Neural cell (in vitro differentiated cells): ENCODE data around the gene LOXHD1. TPM values are rescaled to one million over a fixed set of nuclear protein-coding genes. Genes with fewer than 3 reads are reported as not detected.

ENCODE experiments used
- H2AFZ ChIP-seq: fragments of 200-600, 300-800 bp; sonication (generic), shearing (Covaris generic); 2 replicates; pipeline ENCODE4 v1.6.0; 2014; ENCODE audit warnings: low read depth, mild to moderate bottlenecking, antibody characterized with exemption, low read length, moderate library complexity
- H3F3A ChIP-seq: fragments of 200-600 bp; shearing (Covaris generic); 2 replicates; pipeline ENCODE4 v1.6.1; 2016; ENCODE audit warnings: mild to moderate bottlenecking, moderate library complexity, mixed read lengths, antibody characterized with exemption, low read length; ENCODE audit not compliant: insufficient read depth, poor library complexity, severe bottlenecking
- H3K27ac ChIP-seq: fragments of 200-600, 300-800 bp; sonication (generic), shearing (Covaris generic); 2 replicates; pipeline ENCODE4 v1.5.1; 2014; ENCODE audit warnings: mild to moderate bottlenecking, low read length, moderate library complexity
- H3K27me3 ChIP-seq: fragments of 300-800, 200-600 bp; sonication (generic), shearing (Covaris generic); 2 replicates; pipeline ENCODE4 v1.6.0; 2014; ENCODE audit warnings: mild to moderate bottlenecking, low read depth, low read length, moderate library complexity; ENCODE audit not compliant: insufficient read depth
- H3K36me3 ChIP-seq: fragments of 300-800, 200-600 bp; sonication (generic), shearing (Covaris generic); 2 replicates; pipeline ENCODE4 v1.5.1; 2014; ENCODE audit warnings: mild to moderate bottlenecking, antibody characterized with exemption, low read length, moderate library complexity; ENCODE audit not compliant: insufficient read depth
- H3K4me2 ChIP-seq: fragments of 300-800, 200-600 bp; sonication (generic), shearing (Covaris generic); 2 replicates; pipeline ENCODE4 v1.6.0; 2014; ENCODE audit warnings: mild to moderate bottlenecking, low read length
- H3K4me3 ChIP-seq: fragments of 300-800, 200-600 bp; sonication (generic), shearing (Covaris generic); 2 replicates; pipeline ENCODE4 v1.5.1; 2014; ENCODE audit warnings: mild to moderate bottlenecking, low read length, moderate library complexity
- H3K79me2 ChIP-seq: fragments of 200-600 bp; shearing (Covaris generic); replicated peaks from 2 replicates; pipeline ENCODE4 v1.6.0; 2014; ENCODE audit warnings: mild to moderate bottlenecking, low read length, moderate library complexity; ENCODE audit not compliant: insufficient read depth
- H3K9ac ChIP-seq: fragments of 300-800, 200-600 bp; sonication (generic), shearing (Covaris generic); 2 replicates; pipeline ENCODE4 v1.6.1; 2016; ENCODE audit warnings: mild to moderate bottlenecking, low read length, mixed read lengths
- H3K9me2 ChIP-seq: fragments of 200-600 bp; shearing (Covaris generic); 2 replicates; pipeline ENCODE4 v1.6.1; 2016; ENCODE audit warnings: mild to moderate bottlenecking, low read length, mixed read lengths; ENCODE audit not compliant: insufficient read depth
- H3K9me3 ChIP-seq: fragments of 200-600, 300-800 bp; sonication (generic), shearing (Covaris generic); 2 replicates; pipeline ENCODE4 v1.6.1; 2016; ENCODE audit warnings: mild to moderate bottlenecking, mixed run types, low read length, moderate library complexity, mixed read lengths
- H4K20me1 ChIP-seq: fragments of 200-600 bp; shearing (Covaris generic); 2 replicates; pipeline ENCODE4 v1.6.1; 2016; ENCODE audit warnings: mild to moderate bottlenecking, mixed run types; ENCODE audit not compliant: insufficient read depth
- CTCF ChIP-seq: fragments of 450-650 bp; IDR thresholded peaks from 2 replicates; pipeline ENCODE4 v1.5.1; 2014; ENCODE audit warnings: antibody characterized with exemption, mild to moderate bottlenecking, moderate library complexity; ENCODE audit not compliant: poor library complexity, severe bottlenecking
- EP300 ChIP-seq: fragments of 450-650 bp; conservative IDR thresholded peaks from 2 replicates; pipeline ENCODE4 v1.6.1; 2014; ENCODE audit warnings: antibody characterized with exemption, mild to moderate bottlenecking, moderate library complexity; ENCODE audit not compliant: poor library complexity, severe bottlenecking
- EZH2 ChIP-seq: fragments of 200-600, 300-800 bp; shearing (Covaris generic), sonication (generic); IDR thresholded peaks from 2 replicates; pipeline ENCODE4 v1.6.1; 2014; ENCODE audit warnings: antibody characterized with exemption, low read length, borderline replicate concordance, mild to moderate bottlenecking; ENCODE audit not compliant: insufficient read depth, poor library complexity, severe bottlenecking
- MXI1 ChIP-seq: fragments of 450-650 bp; conservative IDR thresholded peaks from 2 replicates; pipeline ENCODE4 v1.6.1; 2014; ENCODE audit warnings: antibody characterized with exemption, mild to moderate bottlenecking; ENCODE audit not compliant: poor library complexity, severe bottlenecking
- POLR2AphosphoS5 ChIP-seq: IDR thresholded peaks from 2 replicates; pipeline ENCODE4 v1.6.1; 2012
- RAD21 ChIP-seq: fragments of 450-650 bp; conservative IDR thresholded peaks from 2 replicates; pipeline ENCODE4 v1.6.1; 2014; ENCODE audit warnings: antibody characterized with exemption, mild to moderate bottlenecking, moderate library complexity
- REST ChIP-seq: IDR thresholded peaks from 2 replicates; pipeline ENCODE4 v1.6.1; 2012; ENCODE audit warnings: borderline replicate concordance
- SMC3 ChIP-seq: fragments of 450-650 bp; conservative IDR thresholded peaks from 2 replicates; pipeline ENCODE4 v1.6.1; 2014; ENCODE audit warnings: antibody characterized with exemption, mild to moderate bottlenecking, moderate library complexity; ENCODE audit not compliant: poor library complexity
- TAF1 ChIP-seq: IDR thresholded peaks from 2 replicates; pipeline ENCODE4 v1.6.1; 2012; ENCODE audit warnings: low read depth
- polyA plus RNA-seq: library from polyadenylated mRNA; depleted of rRNA; stranded (reverse); fragments of >200 nt; gene quantifications from 2 replicates; pipeline ENCODE4 v1.2.3, GENCODE V29; 2014

LOXHD1 gene
- polyA plus RNA-seq, 1 donor from 2014 or later, result not detected

GRCh38 chr18:46629361-46629760 lies 27.7 kb downstream of the LOXHD1 start:
- no peak overlapping the region for H3K9ac ChIP-seq
- no peak overlapping the region for H2AFZ ChIP-seq
- H3F3A ChIP-seq, result no peaks in the 10 kb centered on the region
- no peaks in the 10 kb centered on the region for H3K27me3 ChIP-seq
- no peaks in the 10 kb centered on the region for H3K9me3 ChIP-seq
- H3K27ac ChIP-seq, result no peak overlapping the region
- H4K20me1 ChIP-seq, result no peaks in the 10 kb centered on the region
- H3K4me2 ChIP-seq, result no peak overlapping the region
- TF ChIP-seq MXI1 (no peak), EP300 (no peak), POLR2AphosphoS5 (no peak), SMC3 (no peak), TAF1 (no peak), EZH2 (no peak), REST (no peak), RAD21 (no peak), CTCF (no peak)
- H3K79me2 ChIP-seq, result no peaks in the 10 kb centered on the region
- no peak overlapping the region for H3K4me3 ChIP-seq
- no peaks in the 10 kb centered on the region for H3K36me3 ChIP-seq
- H3K9me2 ChIP-seq, result no peaks in the 10 kb centered on the region

- Histone ChIP-seq H3F3A (no peaks in the 10 kb centered on the region), H3K9me3 (no peaks in the 10 kb centered on the region), H3K27ac (no peak overlapping the region), H3K36me3 (no peaks in the 10 kb centered on the region), H3K4me3 (no peak overlapping the region), H3K9ac (no peak overlapping the region), H3K4me2 (no peak overlapping the region), H4K20me1 (no peaks in the 10 kb centered on the region), H3K79me2 (no peaks in the 10 kb centered on the region), H2AFZ (no peak overlapping the region), H3K27me3 (no peaks in the 10 kb centered on the region), H3K9me2 (no peaks in the 10 kb centered on the region)
- TF ChIP-seq SMC3 (no peak), EP300 (no peak), MXI1 (no peak)
Measured at GRCh38 chr18:46628206-46628605, 28.8 kb downstream of the LOXHD1 start.

- H3K27me3 ChIP-seq, result no peaks in the 10 kb centered on the region
- H3K4me2 ChIP-seq, result no peak overlapping the region
- no peaks in the 10 kb centered on the region for H3K9me3 ChIP-seq
- no peaks in the 10 kb centered on the region for H3K36me3 ChIP-seq
- no peak overlapping the region for H3K27ac ChIP-seq
- H2AFZ ChIP-seq, result no peak overlapping the region
- no peaks in the 10 kb centered on the region for H3F3A ChIP-seq
- no peak for TF ChIP-seq POLR2AphosphoS5
- no peaks in the 10 kb centered on the region for H3K79me2 ChIP-seq
- H3K4me3 ChIP-seq, result no peak overlapping the region
- no peaks in the 10 kb centered on the region for H3K9me2 ChIP-seq
- H4K20me1 ChIP-seq, result no peaks in the 10 kb centered on the region
- no peak overlapping the region for H3K9ac ChIP-seq
Measured at GRCh38 chr18:46627136-46627535, 29.9 kb downstream of the LOXHD1 start.
